Activated naive CD8-positive, alpha-beta T cell (primary cell): Measurements from ENCODE around the gene ZNF562.
A peak's percentile ranks its signal among the peaks of the same experiment; 100 is the strongest.
"Not testable (repeated sequence)": the region's sequence is repeated elsewhere in the genome, so short reads cannot be mapped to it uniquely, and the experiment has no call there.

Experiments used
- H3K27ac Mint-ChIP-seq: one replicate; pipeline ENCODE4 v1.8.0; 2021; ENCODE audit warnings: mixed read lengths
- H3K27me3 Mint-ChIP-seq: one replicate; pipeline ENCODE4 v1.8.0; 2021; ENCODE audit warnings: mixed read lengths
- H3K36me3 Mint-ChIP-seq: one replicate; pipeline ENCODE4 v1.8.0; 2021; ENCODE audit warnings: mixed read lengths
- H3K4me1 Mint-ChIP-seq: one replicate; pipeline ENCODE4 v1.8.0; 2021; ENCODE audit warnings: low read depth, mixed read lengths
- H3K4me3 Mint-ChIP-seq: one replicate; pipeline ENCODE4 v1.8.0; 2021; ENCODE audit warnings: mild to moderate bottlenecking, mixed read lengths
- H3K9me3 Mint-ChIP-seq: one replicate; pipeline ENCODE4 v1.8.0; 2021; ENCODE audit warnings: low read depth, mixed read lengths

The ZNF562 gene

GRCh38 chr19:9668544-9668943, 6.4 kb downstream of the ZNF562 start:
- H3K27me3 Mint-ChIP-seq: no peaks in the 10 kb centered on the region
- peaks cover 35% of the 10 kb centered on the region for H3K9me3 Mint-ChIP-seq
- H3K36me3 Mint-ChIP-seq: peaks cover 55% of the 10 kb centered on the region
- peaks cover 46% of the 10 kb centered on the region for H3K4me1 Mint-ChIP-seq
- no peak overlapping the region for H3K27ac Mint-ChIP-seq
- peak overlapping the region; percentile 43 for H3K4me3 Mint-ChIP-seq

- peaks cover 35% of the 10 kb centered on the region for H3K9me3 Mint-ChIP-seq
- peaks cover 46% of the 10 kb centered on the region for H3K4me1 Mint-ChIP-seq
- H3K36me3 Mint-ChIP-seq: peaks cover 53% of the 10 kb centered on the region
- no peak overlapping the region for H3K4me3 Mint-ChIP-seq
- H3K27me3 Mint-ChIP-seq: no peaks in the 10 kb centered on the region
- no peak overlapping the region for H3K27ac Mint-ChIP-seq
Observed at GRCh38 chr19:9667898-9668297, 7.0 kb downstream of the ZNF562 start.

- Mint-ChIP-seq H3K9me3 (no peaks in the 10 kb centered on the region), H3K27me3 (no peaks in the 10 kb centered on the region), H3K36me3 (peaks cover 19% of the 10 kb centered on the region), H3K4me1 (peaks cover 13% of the 10 kb centered on the region), H3K27ac (no peak overlapping the region), H3K4me3 (no peak overlapping the region)
Observed at GRCh38 chr19:9658769-9659168, 16.1 kb downstream of the ZNF562 start.

- H3K27ac Mint-ChIP-seq, H3K4me1 Mint-ChIP-seq, H3K4me3 Mint-ChIP-seq, H3K27me3 Mint-ChIP-seq: not testable (repeated sequence)
- peaks cover 15% of the 10 kb centered on the region for H3K9me3 Mint-ChIP-seq
- H3K36me3 Mint-ChIP-seq: peaks cover 45% of the 10 kb centered on the region
Observed at GRCh38 chr19:9653066-9653555, 21.8 kb downstream of the ZNF562 start.

- Mint-ChIP-seq H3K9me3 (peaks cover 15% of the 10 kb centered on the region), H3K36me3 (peaks cover 41% of the 10 kb centered on the region)
- not testable (repeated sequence) for H3K27me3 Mint-ChIP-seq, H3K4me1 Mint-ChIP-seq, H3K4me3 Mint-ChIP-seq, H3K27ac Mint-ChIP-seq
Observed at GRCh38 chr19:9651464-9651863, 23.4 kb downstream of the ZNF562 start.

- H3K4me1 Mint-ChIP-seq: peaks cover 3% of the 10 kb centered on the region
- H3K27ac Mint-ChIP-seq: no peak overlapping the region
- no peak overlapping the region for H3K4me3 Mint-ChIP-seq
- H3K27me3 Mint-ChIP-seq: no peaks in the 10 kb centered on the region
- peaks cover 15% of the 10 kb centered on the region for H3K9me3 Mint-ChIP-seq
- H3K36me3 Mint-ChIP-seq: peaks cover 42% of the 10 kb centered on the region
Observed at GRCh38 chr19:9650345-9650744, 24.6 kb downstream of the ZNF562 start.

- H3K4me3 Mint-ChIP-seq: no peak overlapping the region
- peaks cover 26% of the 10 kb centered on the region for H3K36me3 Mint-ChIP-seq
- H3K27me3 Mint-ChIP-seq: no peaks in the 10 kb centered on the region
- H3K27ac Mint-ChIP-seq: no peak overlapping the region
- peaks cover 3% of the 10 kb centered on the region for H3K4me1 Mint-ChIP-seq
- peaks cover 9% of the 10 kb centered on the region for H3K9me3 Mint-ChIP-seq
Observed at GRCh38 chr19:9645472-9645871, 29.4 kb downstream of the ZNF562 start.

- Mint-ChIP-seq H3K27ac (no peak overlapping the region), H3K36me3 (peaks cover 22% of the 10 kb centered on the region), H3K9me3 (peaks cover 9% of the 10 kb centered on the region), H3K4me3 (no peak overlapping the region), H3K27me3 (no peaks in the 10 kb centered on the region), H3K4me1 (peaks cover 3% of the 10 kb centered on the region)
Observed at GRCh38 chr19:9644472-9644871, 30.4 kb downstream of the ZNF562 start.

GRCh38 chr19:9641810-9642209, 33.1 kb downstream of the ZNF562 start:
- H3K4me1 Mint-ChIP-seq: peaks cover 1% of the 10 kb centered on the region
- H3K27ac Mint-ChIP-seq: no peak overlapping the region
- H3K4me3 Mint-ChIP-seq: no peak overlapping the region
- H3K27me3 Mint-ChIP-seq: no peaks in the 10 kb centered on the region
- H3K36me3 Mint-ChIP-seq: peaks cover 20% of the 10 kb centered on the region
- peaks cover 9% of the 10 kb centered on the region for H3K9me3 Mint-ChIP-seq

- Mint-ChIP-seq H3K9me3 (peaks cover 9% of the 10 kb centered on the region), H3K36me3 (peaks cover 18% of the 10 kb centered on the region), H3K27me3 (no peaks in the 10 kb centered on the region), H3K4me3 (no peak overlapping the region), H3K4me1 (no peaks in the 10 kb centered on the region), H3K27ac (peak overlapping the region; percentile 51)
Observed at GRCh38 chr19:9640956-9641355, 33.9 kb downstream of the ZNF562 start.

- Mint-ChIP-seq H3K36me3 (peaks cover 22% of the 10 kb centered on the region), H3K4me3 (no peak overlapping the region), H3K27me3 (no peaks in the 10 kb centered on the region), H3K4me1 (no peaks in the 10 kb centered on the region), H3K9me3 (peaks cover 2% of the 10 kb centered on the region), H3K27ac (no peak overlapping the region)
Observed at GRCh38 chr19:9636018-9636417, 38.9 kb downstream of the ZNF562 start.

GRCh38 chr19:9627856-9628255, 47.0 kb downstream of the ZNF562 start:
- Mint-ChIP-seq H3K36me3 (peaks cover 10% of the 10 kb centered on the region), H3K27ac (no peak overlapping the region), H3K9me3 (no peaks in the 10 kb centered on the region), H3K4me3 (no peak overlapping the region), H3K27me3 (no peaks in the 10 kb centered on the region), H3K4me1 (peaks cover 4% of the 10 kb centered on the region)

GRCh38 chr19:9622531-9622930, 52.4 kb downstream of the ZNF562 start:
- Mint-ChIP-seq H3K4me1 (peaks cover 23% of the 10 kb centered on the region), H3K27ac (peak overlapping the region; percentile 75), H3K36me3 (peaks cover 12% of the 10 kb centered on the region), H3K4me3 (peak overlapping the region; percentile 76), H3K27me3 (no peaks in the 10 kb centered on the region), H3K9me3 (no peaks in the 10 kb centered on the region)

- Mint-ChIP-seq H3K9me3 (no peaks in the 10 kb centered on the region), H3K27ac (peak within 1 kb of the TSS; percentile 100), H3K4me3 (peak within 1 kb of the TSS; percentile 99), H3K4me1 (peaks cover 23% of the 10 kb centered on the region), H3K36me3 (peaks cover 14% of the 10 kb centered on the region), H3K27me3 (no peaks in the 10 kb centered on the region)
Observed at GRCh38 chr19:9621156-9622037, 53.5 kb downstream of the ZNF562 start, which contains the start of gene ZNF561. TSS of gene ZNF561 (minus strand) at chr19:9621232. CDS start at chr19:9619456, 1,776 bp downstream.

GRCh38 chr19:9620842-9621155, 54.1 kb downstream of the ZNF562 start:
- H3K27ac Mint-ChIP-seq: peak overlapping the region; percentile 100
- H3K4me1 Mint-ChIP-seq: peaks cover 21% of the 10 kb centered on the region
- no peaks in the 10 kb centered on the region for H3K27me3 Mint-ChIP-seq
- peaks cover 14% of the 10 kb centered on the region for H3K36me3 Mint-ChIP-seq
- no peaks in the 10 kb centered on the region for H3K9me3 Mint-ChIP-seq
- peak overlapping the region; percentile 99 for H3K4me3 Mint-ChIP-seq

GRCh38 chr19:9615844-9616243, 59.1 kb downstream of the ZNF562 start:
- H3K27me3 Mint-ChIP-seq: no peaks in the 10 kb centered on the region
- no peaks in the 10 kb centered on the region for H3K9me3 Mint-ChIP-seq
- H3K4me1 Mint-ChIP-seq: peaks cover 8% of the 10 kb centered on the region
- peaks cover 33% of the 10 kb centered on the region for H3K36me3 Mint-ChIP-seq
- H3K27ac Mint-ChIP-seq: no peak overlapping the region
- no peak overlapping the region for H3K4me3 Mint-ChIP-seq
